GM19099 (cell line): ENCODE results near the gene CHERP.

Source experiments
- POLR2A ChIP-seq: IDR thresholded peaks from 3 replicates; pipeline ENCODE4 v1.6.1; 2011; ENCODE audit warnings: low read depth; ENCODE audit not compliant: insufficient read length; ENCODE audit errors: extremely low read depth

CHERP gene

GRCh38 chr19:16470911-16471811, 71.1 kb downstream of the CHERP start:
- no peak for TF ChIP-seq POLR2A

DNA sequence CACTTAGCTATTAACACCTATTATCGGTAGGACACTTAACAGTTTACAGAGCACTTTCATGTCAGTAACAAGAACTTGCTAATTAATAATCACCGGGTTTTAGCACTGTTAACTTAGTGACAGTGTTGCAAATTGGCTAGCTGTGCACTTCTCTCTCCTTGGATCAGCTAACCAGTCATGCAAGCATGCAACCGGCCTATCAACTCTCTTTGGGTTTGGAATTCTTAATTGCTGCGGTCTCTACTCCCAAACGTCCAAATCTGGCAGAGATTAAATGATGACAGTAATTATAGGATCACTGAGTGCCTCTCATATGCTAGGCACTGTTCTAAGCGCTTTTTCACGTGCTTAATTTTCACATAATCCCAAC, 71.7 kb downstream of the CHERP start:
- no peak for TF ChIP-seq POLR2A
